SH-SY5Y (cell line): ENCODE data around the gene PCDH9.

Experiments used
- GATA2 ChIP-seq: IDR thresholded peaks from 2 replicates; pipeline ENCODE4 v1.6.1; 2011; ENCODE audit warnings: mild to moderate bottlenecking, low read depth, low read length
- GATA3 ChIP-seq: IDR thresholded peaks from 2 replicates; pipeline ENCODE4 v1.6.1; 2011; ENCODE audit warnings: low read depth, mild to moderate bottlenecking, low read length, moderate library complexity

- TF ChIP-seq GATA3 (no peak), GATA2 (no peak)
Measured at GRCh38 chr13:66663206-66663605, 566.9 kb downstream of the PCDH9 start.
